Measurements from ENCODE around the gene ADISSP.

ADISSP gene

GRCh38 chr20:3710703-3711483 is 56.7 kb downstream of the ADISSP start:
- DNase-seq = peak; percentile 82

- peak; percentile 17 for DNase-seq
Observed at GRCh38 chr20:3710011-3710466, 57.5 kb downstream of the ADISSP start.

- no peak for DNase-seq
Observed at GRCh38 chr20:3707508-3707899, 60.0 kb downstream of the ADISSP start.

GRCh38 chr20:3706774-3707507 is 60.6 kb downstream of the ADISSP start:
- no peak for DNase-seq

- DNase-seq = no peak
Observed at GRCh38 chr20:3705970-3706739, 61.4 kb downstream of the ADISSP start.

GRCh38 chr20:3705491-3705969 is 62.0 kb downstream of the ADISSP start:
- DNase-seq = no peak

- no peak for DNase-seq
Observed at GRCh38 chr20:3704087-3704486, 63.5 kb downstream of the ADISSP start.
